Neuronal stem cell (in vitro differentiated cells): ENCODE measurements around the gene FKBP2.
A peak's percentile ranks its signal among the peaks of the same experiment; 100 is the strongest.

Experiments used
- DNase-seq: peaks from one replicate; pipeline ENCODE4 v3.0.0-alpha.2; 2013; ENCODE audit warnings: low spot score
- H2AFZ ChIP-seq: one replicate; pipeline ENCODE4 v1.6.1; 2013; ENCODE audit warnings: mild to moderate bottlenecking, low read length, inconsistent platforms
- H2AK5ac ChIP-seq: 2 replicates; pipeline ENCODE4 v1.6.1; 2013; ENCODE audit warnings: low read depth, mild to moderate bottlenecking, inconsistent platforms, low read length, moderate library complexity, mixed read lengths
- H2BK120ac ChIP-seq: 2 replicates; pipeline ENCODE4 v1.6.1; 2013; ENCODE audit warnings: low read depth, mild to moderate bottlenecking, inconsistent platforms, low read length, moderate library complexity, mixed read lengths
- H2BK12ac ChIP-seq: one replicate; pipeline ENCODE4 v1.6.1; 2013; ENCODE audit warnings: low read length, inconsistent platforms
- H2BK15ac ChIP-seq: 2 replicates; pipeline ENCODE4 v1.6.1; 2013; ENCODE audit warnings: mild to moderate bottlenecking, low read length, inconsistent platforms, mixed read lengths
- H2BK5ac ChIP-seq: one replicate; pipeline ENCODE4 v1.6.1; 2013; ENCODE audit warnings: inconsistent platforms, mild to moderate bottlenecking, low read length, moderate library complexity
- H3K14ac ChIP-seq: one replicate; pipeline ENCODE4 v1.6.1; 2013; ENCODE audit warnings: low read length, inconsistent platforms
- H3K18ac ChIP-seq: 2 replicates; pipeline ENCODE4 v1.6.1; 2013; ENCODE audit warnings: low read length, inconsistent platforms
- H3K23ac ChIP-seq: 2 replicates; pipeline ENCODE4 v1.6.1; 2013; ENCODE audit warnings: low read depth, mild to moderate bottlenecking, mixed read lengths, low read length, inconsistent platforms; ENCODE audit not compliant: poor library complexity
- H3K27ac ChIP-seq: replicated peaks from 3 replicates; pipeline ENCODE4 v1.5.1; 2013; ENCODE audit warnings: low read length, inconsistent platforms
- H3K27me3 ChIP-seq, 3 experiments: 2 replicates each; pipeline ENCODE4 v1.6.1; 2013; ENCODE audit warnings: low read length in 3 of 3, mild to moderate bottlenecking in 2 of 3, inconsistent platforms in 1 of 3, low read depth in 1 of 3, mixed read lengths in 1 of 3, moderate library complexity in 1 of 3; ENCODE audit not compliant: control insufficient read depth in 3 of 3, insufficient read depth in 3 of 3
- H3K36me3 ChIP-seq, 2 donors: replicated peaks in 1 of 2; 2 replicates each; pipeline ENCODE4 v1.6.1; 2013; ENCODE audit warnings: low read length in 2 of 2; ENCODE audit not compliant: control insufficient read depth in 2 of 2, insufficient read depth in 2 of 2
- H3K4ac ChIP-seq: 2 replicates; pipeline ENCODE4 v1.6.1; 2013; ENCODE audit warnings: inconsistent platforms, mild to moderate bottlenecking, low read length, moderate library complexity
- H3K4me1 ChIP-seq, 2 donors: 1 replicate in 1 of 2; 2 replicates in 1 of 2; pipeline ENCODE4 v1.6.1; 2013; ENCODE audit warnings: low read length in 2 of 2, low read depth in 1 of 2; ENCODE audit not compliant: control insufficient read depth in 2 of 2, insufficient read depth in 1 of 2
- H3K4me2 ChIP-seq: one replicate; pipeline ENCODE4 v1.6.1; 2013; ENCODE audit warnings: mild to moderate bottlenecking, low read length, inconsistent platforms; ENCODE audit not compliant: insufficient read depth, poor library complexity, severe bottlenecking
- H3K4me3 ChIP-seq, 2 donors: 2 replicates each; pipeline ENCODE4 v1.5.1; 2013; ENCODE audit warnings: low read length in 2 of 2, mild to moderate bottlenecking in 2 of 2, inconsistent platforms in 1 of 2, moderate library complexity in 1 of 2
- H3K79me1 ChIP-seq: one replicate; pipeline ENCODE4 v1.6.1; 2013; ENCODE audit warnings: low read depth, mild to moderate bottlenecking, inconsistent platforms, low read length, moderate library complexity
- H3K9ac ChIP-seq: one replicate; pipeline ENCODE4 v1.6.1; 2013; ENCODE audit warnings: mild to moderate bottlenecking, low read depth, low read length, inconsistent platforms; ENCODE audit not compliant: poor library complexity
- H3K9me3 ChIP-seq, 2 donors: replicated peaks in 1 of 2; 2 replicates each; pipeline versions ENCODE3 to v1.6.1; 2013; ENCODE audit warnings: low read length in 2 of 2, mild to moderate bottlenecking in 2 of 2, inconsistent platforms in 1 of 2, low read depth in 1 of 2, mixed read lengths in 1 of 2, moderate library complexity in 1 of 2; ENCODE audit not compliant: control insufficient read depth in 2 of 2, insufficient read depth in 1 of 2
- H4K8ac ChIP-seq: one replicate; pipeline ENCODE4 v1.6.1; 2013; ENCODE audit warnings: low read depth, mild to moderate bottlenecking, inconsistent platforms, low read length, moderate library complexity
- H4K91ac ChIP-seq: one replicate; pipeline ENCODE4 v1.6.1; 2013; ENCODE audit warnings: low read length, low read depth, mild to moderate bottlenecking, inconsistent platforms; ENCODE audit not compliant: poor library complexity
- WGBS, 2 donors: extraction: QIAGEN DNeasy Blood & Tissue Kit; methylation state at CpG; one replicate each; pipeline ENCODE4 v1.1.7; 2013; ENCODE audit warnings: missing lambda C conversion rate in 2 of 2, mixed read lengths in 1 of 2; ENCODE audit not compliant: insufficient read length in 2 of 2, insufficient replicate concordance in 1 of 2; ENCODE audit errors: extremely low coverage in 2 of 2; 5-methylcytosine and 5-hydroxymethylcytosine counted together

FKBP2 gene

DNA sequence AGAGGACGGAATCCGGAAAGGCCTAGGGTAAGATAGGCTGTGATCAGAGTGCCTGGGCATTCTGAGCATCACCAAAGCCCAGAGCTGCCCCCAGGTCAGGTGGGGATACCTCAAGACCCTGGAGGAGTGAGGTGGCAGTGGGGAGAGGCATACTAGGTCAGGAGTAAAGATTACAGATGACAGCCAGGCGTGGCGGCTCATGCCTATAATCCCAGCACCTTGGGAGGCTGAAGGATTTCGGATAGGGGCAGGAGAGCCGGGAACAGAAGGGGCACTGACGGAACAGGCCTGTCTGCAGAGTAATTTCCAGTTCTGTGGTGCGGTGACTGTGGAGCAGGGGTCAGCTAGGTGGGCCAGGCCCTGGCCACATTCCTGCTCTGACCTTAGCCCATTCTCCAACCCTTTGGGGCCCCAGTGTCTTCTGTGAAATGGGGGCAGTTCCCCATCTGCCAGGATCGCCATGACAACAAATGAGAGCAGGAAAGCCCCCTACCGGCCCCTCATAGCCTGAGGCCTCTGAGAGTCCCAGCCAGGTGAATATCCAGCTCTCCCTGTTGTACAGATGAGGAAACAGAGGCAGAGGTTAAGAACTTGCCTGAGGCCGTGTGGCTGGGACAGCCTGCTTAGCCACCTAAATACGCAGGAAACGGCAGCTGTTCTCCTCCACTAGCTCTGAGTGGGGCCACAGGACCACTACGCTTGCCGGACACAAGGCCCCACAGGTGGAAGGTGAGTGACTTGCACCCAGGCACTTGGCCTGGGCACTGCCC is 34.3 kb downstream of the FKBP2 start:
- H3K9me3 ChIP-seq = no peaks in the 10 kb centered on the region
- no peak overlapping the region for H2BK15ac ChIP-seq
- no peak overlapping the region for H3K4ac ChIP-seq
- DNase-seq = no peak
- no peak overlapping the region for H4K8ac ChIP-seq
- no peak overlapping the region for H3K4me3 ChIP-seq
- no peak overlapping the region for H3K18ac ChIP-seq
- H2BK120ac ChIP-seq = no peak overlapping the region
- H3K27ac ChIP-seq = no peak overlapping the region
- no peak overlapping the region for H2AK5ac ChIP-seq
- no peak overlapping the region for H3K14ac ChIP-seq
- peaks cover 5 to 39% of the 10 kb centered on the region in 2 donors for H3K36me3 ChIP-seq
- peaks cover 4 to 19% of the 10 kb centered on the region in 2 donors for H3K4me1 ChIP-seq
- H2AFZ ChIP-seq = no peak overlapping the region
- H4K91ac ChIP-seq = no peak overlapping the region
- H2BK5ac ChIP-seq = no peak overlapping the region
- H3K27me3 ChIP-seq = no peaks in the 10 kb centered on the region
- no peak overlapping the region for H2BK12ac ChIP-seq
- peak overlapping the region; percentile 64 for H3K9ac ChIP-seq
- H3K79me1 ChIP-seq = peaks cover 2% of the 10 kb centered on the region
- peak overlapping the region; percentile 34 for H3K23ac ChIP-seq
- no CpG with 5 or more reads among the region's 15 CpGs for WGBS, 2 donors
- no peak overlapping the region for H3K4me2 ChIP-seq

GRCh38 chr11:64275841-64276240 is 34.9 kb downstream of the FKBP2 start:
- Histone ChIP-seq H3K14ac (no peak overlapping the region), H3K27ac (no peak overlapping the region), H3K23ac (no peak overlapping the region), H3K36me3 (peaks cover 5 to 39% of the 10 kb centered on the region in 2 donors), H3K79me1 (peaks cover 2% of the 10 kb centered on the region), H3K18ac (no peak overlapping the region), H3K9ac (peak overlapping the region; percentile 64), H3K4ac (no peak overlapping the region), H3K9me3 (no peaks in the 10 kb centered on the region), H4K8ac (no peak overlapping the region), H2BK15ac (no peak overlapping the region), H2AK5ac (no peak overlapping the region), H3K27me3 (no peaks in the 10 kb centered on the region), H2BK120ac (no peak overlapping the region), H2AFZ (no peak overlapping the region), H3K4me1 (peaks cover 4 to 19% of the 10 kb centered on the region in 2 donors), H2BK5ac (no peak overlapping the region), H2BK12ac (no peak overlapping the region), H3K4me2 (no peak overlapping the region), H4K91ac (no peak overlapping the region), H3K4me3 (peak overlapping the region in 1 of 2 donors; percentile 60)
- no peak for DNase-seq
- WGBS, 2 donors = no CpG with 5 or more reads among the region's 2 CpGs

GRCh38 chr11:64276653-64277431 is 35.9 kb downstream of the FKBP2 start:
- H2AK5ac ChIP-seq = no peak overlapping the region
- no peak overlapping the region for H3K4ac ChIP-seq
- no peak overlapping the region for H3K27ac ChIP-seq
- no peak overlapping the region for H4K8ac ChIP-seq
- H3K4me1 ChIP-seq = peaks cover 2 to 15% of the 10 kb centered on the region in 2 donors
- H4K91ac ChIP-seq = no peak overlapping the region
- peaks cover 2% of the 10 kb centered on the region for H3K79me1 ChIP-seq
- H2AFZ ChIP-seq = no peak overlapping the region
- H3K18ac ChIP-seq = no peak overlapping the region
- no peak overlapping the region for H2BK12ac ChIP-seq
- peak overlapping the region; percentile 44 for H3K9ac ChIP-seq
- no peak overlapping the region for H2BK15ac ChIP-seq
- no peak overlapping the region for H3K23ac ChIP-seq
- DNase-seq = no peak
- peaks cover 5 to 46% of the 10 kb centered on the region in 2 donors for H3K36me3 ChIP-seq
- H3K4me3 ChIP-seq = no peak overlapping the region
- WGBS, 2 donors = no CpG with 5 or more reads among the region's 17 CpGs
- H2BK5ac ChIP-seq = no peak overlapping the region
- no peaks in the 10 kb centered on the region for H3K9me3 ChIP-seq
- no peak overlapping the region for H3K14ac ChIP-seq
- H3K4me2 ChIP-seq = no peak overlapping the region
- no peaks in the 10 kb centered on the region for H3K27me3 ChIP-seq
- H2BK120ac ChIP-seq = no peak overlapping the region

- peaks cover 4% of the 10 kb centered on the region for H3K79me1 ChIP-seq
These were observed 37.8 kb downstream of the FKBP2 start for GRCh38 chr11:64278576-64279190.

More at GRCh38 chr11:64278576-64279190, 37.8 kb downstream of the FKBP2 start:
- H3K27me3 ChIP-seq = no peaks in the 10 kb centered on the region
- no peak overlapping the region for H2BK15ac ChIP-seq
- H3K4ac ChIP-seq = no peak overlapping the region
- no peak overlapping the region for H3K14ac ChIP-seq
- H3K4me1 ChIP-seq = peaks cover 2 to 7% of the 10 kb centered on the region in 2 donors
- H2AK5ac ChIP-seq = no peak overlapping the region
- no peak for DNase-seq
- no peak overlapping the region for H3K18ac ChIP-seq
- H2BK12ac ChIP-seq = no peak overlapping the region
- peaks cover 5 to 52% of the 10 kb centered on the region in 2 donors for H3K36me3 ChIP-seq
- no peak overlapping the region for H3K4me2 ChIP-seq
- H4K8ac ChIP-seq = no peak overlapping the region
- no CpG with 5 or more reads among the region's 8 CpGs for WGBS, 2 donors
- H4K91ac ChIP-seq = no peak overlapping the region
- no peak overlapping the region for H3K27ac ChIP-seq
- peak overlapping the region; percentile 30 for H3K9ac ChIP-seq
- H3K9me3 ChIP-seq = no peaks in the 10 kb centered on the region
- peak overlapping the region; percentile 32 for H3K23ac ChIP-seq
- no peak overlapping the region for H2BK120ac ChIP-seq
- H3K4me3 ChIP-seq = no peak overlapping the region
- H2AFZ ChIP-seq = no peak overlapping the region
- no peak overlapping the region for H2BK5ac ChIP-seq
